Smooth muscle cell (in vitro differentiated cells): ENCODE results near the gene OVCH2. TPM values are rescaled to one million over a fixed set of nuclear protein-coding genes. Genes with fewer than 3 reads are reported as not detected.

Experiments
- DNase-seq: peaks from one replicate; lab custom pipeline; 2025; ENCODE audit not compliant: unreplicated experiment; lab: John Stamatoyannopoulos, UW
- H2AFZ ChIP-seq: fragments of 200-600 bp; sonication (generic); 2 replicates; pipeline ENCODE4 v1.6.0; 2016; ENCODE audit warnings: antibody characterized with exemption, low read depth, mild to moderate bottlenecking
- H3F3A ChIP-seq: fragments of 200-600 bp; sonication (generic); 2 replicates; pipeline ENCODE4 v1.6.0; 2017; ENCODE audit warnings: antibody characterized with exemption, low read depth
- H3K27ac ChIP-seq: fragments of 200-600 bp; sonication (generic); 2 replicates; pipeline ENCODE4 v1.5.1; 2016; ENCODE audit warnings: low read depth, mild to moderate bottlenecking
- H3K27me3 ChIP-seq: fragments of 200-600 bp; sonication (generic); 2 replicates; pipeline ENCODE4 v1.6.1; 2016; ENCODE audit warnings: low read depth, mild to moderate bottlenecking
- H3K36me3 ChIP-seq: fragments of 200-600 bp; sonication (generic); 2 replicates; pipeline ENCODE4 v1.5.1; 2016; ENCODE audit warnings: low read depth
- H3K4me1 ChIP-seq: fragments of 200-600 bp; sonication (generic); 2 replicates; pipeline ENCODE4 v1.5.1; 2016; ENCODE audit warnings: low read depth
- H3K4me2 ChIP-seq: fragments of 200-600 bp; sonication (generic); 2 replicates; pipeline ENCODE4 v1.6.0; 2016; ENCODE audit warnings: mild to moderate bottlenecking
- H3K4me3 ChIP-seq: fragments of 200-600 bp; sonication (generic); 2 replicates; pipeline ENCODE4 v1.5.1; 2016; ENCODE audit warnings: mild to moderate bottlenecking
- H3K79me2 ChIP-seq: fragments of 200-600 bp; sonication (generic); 2 replicates; pipeline ENCODE4 v1.6.0; 2016; ENCODE audit warnings: low read depth, mild to moderate bottlenecking
- H3K9ac ChIP-seq: fragments of 200-600 bp; sonication (generic); 2 replicates; pipeline ENCODE4 v1.6.0; 2016; ENCODE audit warnings: low read depth
- H3K9me3 ChIP-seq: fragments of 200-600 bp; sonication (generic); replicated peaks from 2 replicates; pipeline ENCODE4 v1.5.1; 2016; ENCODE audit warnings: low read depth
- H4K20me1 ChIP-seq: fragments of 200-600 bp; sonication (generic); 2 replicates; pipeline ENCODE4 v1.6.0; 2016; ENCODE audit warnings: low read depth
- CTCF ChIP-seq: fragments of 200-600 bp; sonication (generic); IDR thresholded peaks from 2 replicates; pipeline ENCODE4 v1.5.1; 2017; ENCODE audit warnings: borderline replicate concordance, mild to moderate bottlenecking, antibody characterized with exemption; ENCODE audit not compliant: insufficient read depth, poor library complexity, severe bottlenecking
- WGBS: methylation state at CpG from one replicate; pipeline ENCODE4 v1.1.7; 2016; ENCODE audit warnings: low lambda C conversion rate; 5-methylcytosine and 5-hydroxymethylcytosine counted together
- polyA plus RNA-seq: library from polyadenylated mRNA; unstranded; fragments of >200 nt; fragmentation: Nextera tagmentation; extraction: Ambion mirVana; gene quantifications from 2 replicates; pipeline ENCODE4 v1.2.1, GENCODE V29; 2016
- total RNA-seq: library from RNA; depleted of rRNA; stranded (reverse); fragments of >200 nt; gene quantifications from 2 replicates; pipeline ENCODE4 v1.2.3, GENCODE V29; 2014

Gene OVCH2
- total and polyA plus RNA-seq, 2 experiments from 2014 or later: 0.13 to 0.26 TPM

DNA sequence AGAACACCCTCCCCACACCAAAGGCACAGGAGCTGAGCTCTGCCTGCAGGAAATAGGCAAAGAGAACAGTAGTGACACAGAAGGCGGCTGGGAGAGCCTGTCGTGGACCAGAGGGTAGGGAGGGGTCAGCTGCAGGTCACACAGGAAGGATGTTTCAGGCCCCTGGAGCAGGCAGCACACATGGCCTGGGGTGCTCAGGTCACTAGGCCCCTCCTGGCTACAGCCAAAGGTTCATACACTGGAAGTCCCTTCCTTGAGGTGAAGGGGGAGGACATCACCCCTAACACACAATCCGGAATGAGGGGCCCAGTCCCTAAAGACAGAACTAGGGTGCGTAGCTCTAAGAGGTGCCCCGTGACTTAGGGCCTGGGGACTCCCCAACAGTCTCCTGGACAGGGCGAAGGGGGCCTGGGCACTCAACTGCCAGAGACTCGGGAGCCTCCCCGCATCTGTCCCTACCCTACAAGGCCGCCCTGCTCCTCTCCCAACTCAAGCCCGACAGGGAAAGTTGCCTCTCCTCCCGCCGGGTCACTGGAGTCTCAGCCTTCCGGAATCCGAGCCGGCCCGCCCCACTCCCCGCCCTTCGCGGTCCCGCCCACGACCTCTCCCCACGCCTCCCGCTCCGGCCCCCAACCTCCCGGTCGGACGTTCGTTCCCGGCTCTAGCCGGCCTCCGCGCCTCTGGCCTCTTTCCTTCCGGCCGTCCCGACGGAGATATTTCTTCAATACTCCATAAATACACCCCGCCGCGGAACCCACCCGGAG is 33.1 kb downstream of the OVCH2 start, which contains the start of gene CYB5R2:
TSS of gene CYB5R2 (minus strand) at position 541 of the 764 bp plus-strand sequence. CDS start 675 bp downstream, outside the sequence.
- Histone ChIP-seq H3K9ac (peak within 1 kb of the TSS; percentile 85), H3K4me3 (peak within 1 kb of the TSS; percentile 75), H3K36me3 (no peaks in the 10 kb centered on the region), H3K27ac (peak within 1 kb of the TSS; percentile 58), H3K4me2 (peak within 1 kb of the TSS; percentile 96), H2AFZ (peak within 1 kb of the TSS; percentile 98), H4K20me1 (no peaks in the 10 kb centered on the region), H3K9me3 (no peaks in the 10 kb centered on the region), H3K27me3 (no peaks in the 10 kb centered on the region), H3K4me1 (peaks cover 9% of the 10 kb centered on the region), H3F3A (peaks cover 45% of the 10 kb centered on the region), H3K79me2 (no peaks in the 10 kb centered on the region)
- peak; percentile 42 for DNase-seq
- WGBS: 17% methylated on average over 18 of the region's 40 CpGs
- TF ChIP-seq CTCF: no peak

GRCh38 chr11:7672276-7672959 is 33.9 kb downstream of the OVCH2 start:
- H3K27me3 ChIP-seq: no peaks in the 10 kb centered on the region
- peak overlapping the region; percentile 96 for H3K4me2 ChIP-seq
- H3K4me3 ChIP-seq: no peak overlapping the region
- H3K27ac ChIP-seq: peak overlapping the region; percentile 58
- H2AFZ ChIP-seq: no peak overlapping the region
- TF ChIP-seq CTCF: no peak
- peaks cover 44% of the 10 kb centered on the region for H3F3A ChIP-seq
- H3K9me3 ChIP-seq: no peaks in the 10 kb centered on the region
- no peak for DNase-seq
- peaks cover 13% of the 10 kb centered on the region for H3K4me1 ChIP-seq
- H3K79me2 ChIP-seq: no peaks in the 10 kb centered on the region
- no peaks in the 10 kb centered on the region for H4K20me1 ChIP-seq
- 95% methylated on average over 16 of the region's 16 CpGs for WGBS
- no peak overlapping the region for H3K9ac ChIP-seq
- no peaks in the 10 kb centered on the region for H3K36me3 ChIP-seq

- H3K9me3 ChIP-seq: no peaks in the 10 kb centered on the region
- no peak for DNase-seq
- H3K4me3 ChIP-seq: no peak overlapping the region
- no peak for TF ChIP-seq CTCF
- H3F3A ChIP-seq: peaks cover 46% of the 10 kb centered on the region
- H3K4me1 ChIP-seq: peaks cover 15% of the 10 kb centered on the region
- no peaks in the 10 kb centered on the region for H4K20me1 ChIP-seq
- H3K27ac ChIP-seq: peak overlapping the region; percentile 55
- no peaks in the 10 kb centered on the region for H3K36me3 ChIP-seq
- no peak overlapping the region for H2AFZ ChIP-seq
- no peak overlapping the region for H3K9ac ChIP-seq
- 43% methylated on average over 10 of the region's 10 CpGs for WGBS
- H3K27me3 ChIP-seq: no peaks in the 10 kb centered on the region
- H3K4me2 ChIP-seq: peak overlapping the region; percentile 41
- no peaks in the 10 kb centered on the region for H3K79me2 ChIP-seq
These were observed 34.7 kb downstream of the OVCH2 start for GRCh38 chr11:7671347-7672215.
